Transverse colon (tissue), 4 donors: ENCODE results near the gene IL12RB1.

Experiments used
- EP300 ChIP-seq: sonication (generic); formaldehyde crosslinking; IDR thresholded peaks from one replicate; pipeline ENCODE4 v1.6.1; 2017; ENCODE audit warnings: antibody characterized with exemption, low read depth
- POLR2A ChIP-seq: fragments of 450-650 bp; IDR thresholded peaks from one replicate; pipeline ENCODE4 v1.6.1; 2016; ENCODE audit warnings: antibody characterized with exemption, mild to moderate bottlenecking, moderate library complexity
- POLR2AphosphoS5 ChIP-seq, 3 donors: sonication (generic); formaldehyde crosslinking; IDR thresholded peaks; one replicate each; pipeline ENCODE4 v1.6.1; 2016; ENCODE audit warnings: antibody characterized with exemption in 3 of 3
- TF ChIP-seq, protein P1 (sequence below), 5 experiments: fragments of 200-600 bp in 3 of 5; fragments of 450-650 bp in 2 of 5; sonication (generic) in 3 of 5; IDR thresholded peaks; 1 replicate in 2 of 5; 2 replicates in 3 of 5; pipeline ENCODE4 v1.5.1; 2016 to 2017; ENCODE audit warnings: antibody characterized with exemption in 5 of 5, inconsistent platforms in 3 of 5, mild to moderate bottlenecking in 2 of 5, moderate library complexity in 1 of 5

DNA sequence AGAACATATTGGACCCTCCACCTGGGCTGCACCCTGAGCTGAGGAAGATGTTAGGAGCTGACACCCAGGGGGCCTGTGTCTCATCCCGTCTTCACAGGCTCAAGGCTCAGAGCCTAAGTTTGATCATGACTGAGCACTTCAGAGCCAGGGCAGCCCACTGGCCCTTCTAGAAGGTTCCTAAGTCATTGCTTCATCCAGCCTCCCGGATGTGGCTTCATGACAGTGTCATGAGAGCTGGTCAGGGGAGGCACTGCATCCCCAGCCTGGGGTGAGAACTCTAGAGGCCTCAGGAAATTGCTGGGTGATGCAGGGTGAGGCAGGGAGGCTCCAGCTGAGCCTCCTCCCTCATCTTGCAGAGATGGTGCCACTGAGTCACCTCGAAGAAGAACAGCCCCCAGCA, 41.3 kb upstream of the IL12RB1 start:
- TF ChIP-seq, protein P1, sequence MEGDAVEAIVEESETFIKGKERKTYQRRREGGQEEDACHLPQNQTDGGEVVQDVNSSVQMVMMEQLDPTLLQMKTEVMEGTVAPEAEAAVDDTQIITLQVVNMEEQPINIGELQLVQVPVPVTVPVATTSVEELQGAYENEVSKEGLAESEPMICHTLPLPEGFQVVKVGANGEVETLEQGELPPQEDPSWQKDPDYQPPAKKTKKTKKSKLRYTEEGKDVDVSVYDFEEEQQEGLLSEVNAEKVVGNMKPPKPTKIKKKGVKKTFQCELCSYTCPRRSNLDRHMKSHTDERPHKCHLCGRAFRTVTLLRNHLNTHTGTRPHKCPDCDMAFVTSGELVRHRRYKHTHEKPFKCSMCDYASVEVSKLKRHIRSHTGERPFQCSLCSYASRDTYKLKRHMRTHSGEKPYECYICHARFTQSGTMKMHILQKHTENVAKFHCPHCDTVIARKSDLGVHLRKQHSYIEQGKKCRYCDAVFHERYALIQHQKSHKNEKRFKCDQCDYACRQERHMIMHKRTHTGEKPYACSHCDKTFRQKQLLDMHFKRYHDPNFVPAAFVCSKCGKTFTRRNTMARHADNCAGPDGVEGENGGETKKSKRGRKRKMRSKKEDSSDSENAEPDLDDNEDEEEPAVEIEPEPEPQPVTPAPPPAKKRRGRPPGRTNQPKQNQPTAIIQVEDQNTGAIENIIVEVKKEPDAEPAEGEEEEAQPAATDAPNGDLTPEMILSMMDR (IDR thresholded peaks at IDR 0.05): no peak
- TF ChIP-seq POLR2A (no peak), POLR2AphosphoS5 (IDR thresholded peaks at IDR 0.05) (no peak), EP300 (no peak)
